ENCODE data around the gene FBXL2.

- TF ChIP-seq CTCF (IDR thresholded peaks at IDR 0.05; ENCODE audit: low read length) = no peak
- TF ChIP-seq EZH2 (IDR thresholded peaks at IDR 0.05; ENCODE audit: borderline replicate concordance, low read length) = no peak
These were observed 48.2 kb upstream of the FBXL2 start for GRCh38 chr3:33229066-33229465.
